HepG2 (cell line): ENCODE data around the gene DDIT4. TPM values are rescaled to one million over a fixed set of nuclear protein-coding genes. Genes with fewer than 3 reads are reported as not detected.
A peak's percentile ranks its signal among the peaks of the same experiment; 100 is the strongest.

Experiments
- ATAC-seq: fragments of 200-7000 bp; cut with Tn5 transposase; 3 replicates; pipeline ENCODE4 v1.9.1; 2020; ENCODE audit warnings: mild to moderate bottlenecking, moderate library complexity
- BruUV-seq: library from RNA; stranded (reverse); fragments of 400-500 nt; replicated peaks from 2 replicates; lab custom pipeline; 2021; lab: Mats Ljungman, UMichigan
- CTCF ChIA-PET: fragments of 300-600 bp; formaldehyde crosslinking; extraction: SDS; loops from one replicate; lab custom pipeline; 2021; ENCODE audit warnings: low total read pairs, inconsistent platforms, low intra/inter-chr PET ratio; lab: Yijun Ruan, JAX
- POLR2A ChIA-PET: fragments of 350-600 bp; sonication (Branson Sonifier 250); formaldehyde crosslinking; loops from one replicate; lab custom pipeline; 2020; ENCODE audit warnings: antibody characterized with exemption, inconsistent platforms; lab: Yijun Ruan, JAX
- DNase-seq: peaks from one replicate; pipeline ENCODE4 v3.0.0-alpha.2; 2015; ENCODE audit warnings: low spot score
- FAIRE-seq: peaks from 3 replicates; lab custom pipeline; 2011; peaks lifted over from hg19 to GRCh38; lab: Jason Lieb, UNC
- H2AFZ ChIP-seq: one replicate; pipeline ENCODE4 v1.6.1; 2011; ENCODE audit warnings: low read length, inconsistent platforms
- H3K27ac ChIP-seq: fragments of 300-600 bp; 3 replicates; pipeline ENCODE4 v1.8.0; 2011; ENCODE audit warnings: mixed run types, mild to moderate bottlenecking, mixed read lengths, low read length, inconsistent platforms; ENCODE audit not compliant: insufficient read depth; ENCODE audit errors: extremely low read length
- H3K27me3 ChIP-seq, 2 experiments: fragments of 200-600 bp in 1 of 2; 2 replicates in 1 of 2; 3 replicates in 1 of 2; pipeline versions ENCODE4 v1.6.0 to v1.8.0; 2011; ENCODE audit warnings: low read length in 2 of 2, mild to moderate bottlenecking in 2 of 2, moderate library complexity in 2 of 2, inconsistent platforms in 1 of 2; ENCODE audit not compliant: insufficient read depth in 2 of 2, control insufficient read depth in 1 of 2
- H3K36me3 ChIP-seq, 2 experiments: fragments of 200-600 bp in 1 of 2; replicated peaks in 1 of 2; 2 replicates in 1 of 2; 3 replicates in 1 of 2; pipeline versions ENCODE4 v1.5.1 to v1.8.0; 2011; ENCODE audit warnings: low read length in 2 of 2, inconsistent platforms in 1 of 2; ENCODE audit not compliant: insufficient read depth in 2 of 2, control insufficient read depth in 1 of 2
- H3K4me1 ChIP-seq: 2 replicates; pipeline ENCODE4 v1.5.1; 2012; ENCODE audit warnings: low read length, inconsistent platforms; ENCODE audit not compliant: insufficient read depth
- H3K4me2 ChIP-seq: 2 replicates; pipeline ENCODE4 v1.6.0; 2011; ENCODE audit warnings: low read depth, low read length, inconsistent platforms
- H3K4me3 ChIP-seq, 3 experiments: fragments of 200-600 bp in 1 of 3; sonication (generic), shearing (Covaris generic) in 1 of 3; replicated peaks in 1 of 3; 2 replicates each; pipeline ENCODE4 v1.5.1; 2011 to 2016; ENCODE audit warnings: low read length in 3 of 3, inconsistent platforms in 2 of 3, low read depth in 2 of 3, mild to moderate bottlenecking in 2 of 3, control low read depth in 1 of 3, mixed read lengths in 1 of 3; ENCODE audit not compliant: insufficient read depth in 1 of 3
- H3K79me2 ChIP-seq: one replicate; pipeline ENCODE4 v1.6.1; 2011; ENCODE audit warnings: low read length, inconsistent platforms; ENCODE audit not compliant: insufficient read depth
- H3K9ac ChIP-seq: 2 replicates; pipeline ENCODE4 v1.6.0; 2011; ENCODE audit warnings: mild to moderate bottlenecking, low read depth, low read length, inconsistent platforms; ENCODE audit not compliant: insufficient read depth
- H3K9me3 ChIP-seq: 2 replicates; pipeline ENCODE4 v1.5.1; 2012; ENCODE audit warnings: mild to moderate bottlenecking, low read length
- H4K20me1 ChIP-seq: 2 replicates; pipeline ENCODE4 v1.6.0; 2011; ENCODE audit warnings: inconsistent platforms, mild to moderate bottlenecking, low read length, moderate library complexity; ENCODE audit not compliant: insufficient read depth
- CBX5 ChIP-seq: sonication (generic); formaldehyde crosslinking; IDR thresholded peaks from 2 replicates; pipeline ENCODE4 v1.4.0; 2020; ENCODE audit warnings: missing genetic modification reagents, borderline replicate concordance
- DRAP1 ChIP-seq: IDR thresholded peaks from 2 replicates; pipeline ENCODE4 v1.6.1; 2016; ENCODE audit warnings: missing genetic modification reagents, missing compliant biosample characterization
- FOSL1 ChIP-seq: sonication (generic); formaldehyde crosslinking; IDR thresholded peaks from 2 replicates; pipeline ENCODE4 v1.9.0; 2021; ENCODE audit warnings: missing genetic modification reagents, borderline replicate concordance
- KAT7 ChIP-seq: IDR thresholded peaks from 2 replicates; pipeline ENCODE4 v1.6.1; 2018; ENCODE audit warnings: borderline replicate concordance, missing compliant biosample characterization
- KLF11 ChIP-seq: IDR thresholded peaks from 2 replicates; pipeline ENCODE4 v1.6.1; 2016; ENCODE audit warnings: missing compliant biosample characterization
- PHF20 ChIP-seq: sonication (generic); formaldehyde crosslinking; IDR thresholded peaks from 2 replicates; pipeline ENCODE4 v1.5.0; 2020; ENCODE audit warnings: mild to moderate bottlenecking, missing genetic modification reagents
- POLR2AphosphoS5 ChIP-seq: IDR thresholded peaks from 2 replicates; pipeline ENCODE4 v1.6.1; 2012; ENCODE audit warnings: low read depth, low read length
- RELA ChIP-seq: sonication (generic); formaldehyde crosslinking; IDR thresholded peaks from 2 replicates; pipeline ENCODE4 v1.4.0; 2020; ENCODE audit warnings: missing genetic modification reagents
- SOX6 ChIP-seq, 2 experiments: fragments of 450-650 bp in 1 of 2; sonication (generic) in 1 of 2; formaldehyde crosslinking in 1 of 2; IDR thresholded peaks; 2 replicates each; pipeline versions ENCODE4 v1.4.0 to v1.6.1; 2017 to 2020; ENCODE audit warnings: antibody characterized with exemption in 1 of 2, mild to moderate bottlenecking in 1 of 2, missing genetic modification reagents in 1 of 2
- ZFP37 ChIP-seq: sonication (generic); formaldehyde crosslinking; IDR thresholded peaks from 2 replicates; pipeline ENCODE4 v1.4.0; 2020; ENCODE audit warnings: missing genetic modification reagents, borderline replicate concordance
- ZNF275 ChIP-seq: sonication (generic); formaldehyde crosslinking; IDR thresholded peaks from 2 replicates; pipeline ENCODE4 v1.8.0; 2022; ENCODE audit warnings: missing genetic modification reagents, mild to moderate bottlenecking, inconsistent platforms, borderline replicate concordance
- ZNF292 ChIP-seq: sonication (generic); formaldehyde crosslinking; IDR thresholded peaks from 2 replicates; pipeline ENCODE4 v1.8.1; 2022; ENCODE audit warnings: mild to moderate bottlenecking, low read depth, missing genetic modification reagents, borderline replicate concordance
- ZNF3 ChIP-seq: IDR thresholded peaks from 2 replicates; pipeline ENCODE4 v1.7.0; 2017; ENCODE audit warnings: inconsistent platforms
- ZNF580 ChIP-seq: IDR thresholded peaks from 2 replicates; pipeline ENCODE4 v1.6.1; 2016; ENCODE audit warnings: low read depth, borderline replicate concordance
- ZNF589 ChIP-seq: sonication (generic); formaldehyde crosslinking; conservative IDR thresholded peaks from 2 replicates; pipeline ENCODE4 v1.8.0; 2022; ENCODE audit warnings: mild to moderate bottlenecking, moderate library complexity, missing genetic modification reagents
- ZNF770 ChIP-seq: sonication (generic); formaldehyde crosslinking; IDR thresholded peaks from 2 replicates; pipeline ENCODE4 v1.5.0; 2020; ENCODE audit warnings: mild to moderate bottlenecking, missing genetic modification reagents
- ZXDC ChIP-seq: sonication (generic); formaldehyde crosslinking; IDR thresholded peaks from 2 replicates; pipeline ENCODE4 v1.5.0; 2020; ENCODE audit warnings: mild to moderate bottlenecking, missing genetic modification reagents
- WGBS: methylation state at CpG from one replicate; pipeline ENCODE4 v1.1.6; 2017; ENCODE audit warnings: low lambda C conversion rate; 5-methylcytosine and 5-hydroxymethylcytosine counted together
- in situ Hi-C: cut with HindIII; loops from 2 replicates; pipeline ENCODE4 v1.10.0; 2017; ENCODE audit warnings: low pct_unique_long_range_greater_than_20kb; ENCODE audit not compliant: extremely low pct_ligation_motif_present
- intact Hi-C: fragments of 100-400 bp; cut with micrococcal nuclease; formaldehyde crosslinking; loops from one replicate; pipeline ENCODE4 v1.10.0; 2022; ENCODE audit not compliant: unreplicated experiment
- polyA plus RNA-seq, 8 experiments: library from polyadenylated mRNA; depleted of rRNA in 3 of 8; stranded (reverse) in 7 of 8; unstranded in 1 of 8; fragments of >200 nt; fragmentation: Illumina TruSeq in 4 of 8; extraction: Trizol in 4 of 8; gene quantifications; 2 replicates each; pipeline versions ENCODE4 v1.2.1 to v1.2.3, GENCODE V29; 2011 to 2016; ENCODE audit warnings: low read depth in 4 of 8, missing spikeins in 1 of 8, mixed read lengths in 1 of 8; ENCODE audit not compliant: insufficient read depth in 1 of 8
- total RNA-seq, 5 experiments: library from RNA; depleted of rRNA; stranded (reverse); fragments of >200 nt; fragmentation: Illumina TruSeq; extraction: Trizol; gene quantifications; 2 replicates each; pipeline ENCODE4 v1.2.3, GENCODE V29; 2016; ENCODE audit warnings: low read depth in 1 of 5

The DDIT4 gene
- total and polyA plus RNA-seq, 2 of the 13 experiments (the other 11 are each of a cell fraction or from before 2014, with no cell fraction given) = 35.6 to 40.7 TPM

- CTCF ChIA-PET = no interaction called here
- Histone ChIP-seq H4K20me1 (no peaks in the 10 kb centered on the region), H3K27me3 (no peaks in the 10 kb centered on the region), H2AFZ (peak overlapping the region; percentile 1), H3K4me3 (peak overlapping the region; percentile 54 to 72 (median 57)), H3K79me2 (no peaks in the 10 kb centered on the region), H3K27ac (peak overlapping the region; percentile 74), H3K4me1 (peaks cover 93% of the 10 kb centered on the region), H3K4me2 (peak overlapping the region; percentile 92), H3K36me3 (no peaks in the 10 kb centered on the region), H3K9ac (peak overlapping the region; percentile 73), H3K9me3 (no peaks in the 10 kb centered on the region)
- intact Hi-C loops = no loop called here
- ATAC-seq (peak; percentile 85), FAIRE-seq (peak; percentile 64), DNase-seq (no peak)
- no TSS peak for BruUV-seq
- in situ Hi-C loops = no loop called here
- POLR2A ChIA-PET = interaction anchor here (0.9 to 5.3 kb wide), 13 partner anchors 9 to 77 kb away, joined by 3 to 45 read pairs (median 5); partner anchors contain the start of genes ANAPC16, ASCC1 and DDIT4
- WGBS = 1% methylated on average over 12 of the region's 15 CpGs
- TF ChIP-seq KLF11 (CRISPR knock-in tag) = 0 out of 2 replicates have a peak, but pooled peaks have one; percentile 58
- TF ChIP-seq ZNF770 (CRISPR knock-in tag) = peak; percentile 86
- peak; percentile 79; the same call in 1 of the 2 replicates for TF ChIP-seq ZNF580 (CRISPR knock-in tag)
- no peak for TF ChIP-seq ZXDC (CRISPR knock-in tag)
- peak; percentile 48; the same call in 1 of the 2 replicates for TF ChIP-seq ZNF275 (CRISPR knock-in tag)
- no peak for TF ChIP-seq FOSL1
- TF ChIP-seq ZNF589 (CRISPR knock-in tag) = no peak
- peak; percentile 22; the same call in 1 of the 2 replicates for TF ChIP-seq RELA (CRISPR knock-in tag)
- no peak for TF ChIP-seq SOX6 (IDR thresholded peaks at IDR 0.05)
- TF ChIP-seq SOX6 (CRISPR knock-in tag; IDR thresholded peaks at IDR 0.05) = peak; percentile 64
- TF ChIP-seq PHF20 (CRISPR knock-in tag) = no peak
- peak; percentile 19; the same call in 1 of the 2 replicates for TF ChIP-seq DRAP1 (CRISPR knock-in tag)
- TF ChIP-seq ZNF292 = peak; percentile 94
- TF ChIP-seq POLR2AphosphoS5 = peak; percentile 58
- no peak for TF ChIP-seq ZFP37 (CRISPR knock-in tag)
- TF ChIP-seq CBX5 (CRISPR knock-in tag) = no peak
- TF ChIP-seq ZNF3 (CRISPR knock-in tag) = no peak
- TF ChIP-seq KAT7 (CRISPR knock-in tag) = peak; percentile 51; the same call in 1 of the 2 replicates
Measured at GRCh38 chr10:72254813-72255568, 18.7 kb upstream of the DDIT4 start.
